WERI-Rb-1 (cell line): ENCODE data around the gene PTPRM.

Experiments used
- DNase-seq: peaks from one replicate; pipeline ENCODE4 v3.0.0-alpha.2; 2020
- H3K27ac ChIP-seq: fragments of 250-450 bp; sonication (Bioruptor Pico); 2 replicates; pipeline ENCODE4 v1.5.1; 2020; ENCODE audit warnings: mild to moderate bottlenecking, moderate library complexity
- H3K27me3 ChIP-seq: fragments of 250-450 bp; sonication (Bioruptor Pico); 2 replicates; pipeline ENCODE4 v1.5.1; 2021; ENCODE audit warnings: mild to moderate bottlenecking, low read depth, moderate library complexity; ENCODE audit not compliant: insufficient read depth, severe bottlenecking
- H3K36me3 ChIP-seq: fragments of 250-450 bp; sonication (Bioruptor Pico); 2 replicates; pipeline ENCODE4 v1.5.1; 2020; ENCODE audit warnings: mild to moderate bottlenecking, moderate library complexity
- H3K4me3 ChIP-seq: 2 replicates; pipeline ENCODE4 v1.5.1; 2011; ENCODE audit warnings: low read depth, mild to moderate bottlenecking, control low read depth, low read length
- H3K9me3 ChIP-seq: fragments of 250-450 bp; sonication (Bioruptor Pico); 2 replicates; pipeline ENCODE4 v1.5.1; 2021; ENCODE audit warnings: mild to moderate bottlenecking, moderate library complexity; ENCODE audit not compliant: severe bottlenecking
- TF ChIP-seq, protein P1 (sequence below): IDR thresholded peaks from 2 replicates; pipeline ENCODE4 v1.5.1; 2011; ENCODE audit warnings: low read depth, mild to moderate bottlenecking, control low read depth, inconsistent platforms, low read length

PTPRM gene

DNA sequence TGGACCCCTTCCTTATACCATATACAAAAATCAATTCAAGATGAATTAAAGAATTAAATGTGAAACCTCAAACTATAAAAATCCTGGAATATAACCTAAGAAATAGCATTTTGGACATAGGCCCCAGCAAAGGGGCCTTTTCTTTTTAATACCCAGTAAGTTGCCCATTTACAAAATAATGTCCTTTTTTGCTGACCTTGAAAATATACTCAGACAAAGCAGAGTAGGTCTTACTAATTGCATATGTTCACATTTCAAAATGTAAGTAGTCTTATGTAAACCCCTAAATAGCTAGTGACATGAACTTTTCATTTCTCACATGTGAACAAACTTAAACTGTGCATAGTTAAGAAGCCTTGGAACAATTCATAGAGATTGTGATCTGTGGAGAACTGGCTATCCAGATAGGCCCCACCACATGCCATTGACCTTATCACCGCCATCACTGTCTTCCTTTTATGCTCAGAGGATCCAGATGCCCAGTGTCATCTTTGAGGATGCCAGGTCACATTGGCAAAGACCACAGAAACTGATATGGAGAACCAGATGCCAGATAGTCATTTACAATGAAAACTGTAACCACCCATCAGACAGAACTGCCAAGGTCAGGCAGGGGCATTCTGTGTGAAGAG lies 759.8 kb downstream of the PTPRM start:
- no peaks in the 10 kb centered on the region for H3K9me3 ChIP-seq
- no peaks in the 10 kb centered on the region for H3K36me3 ChIP-seq
- DNase-seq = no peak
- TF ChIP-seq, protein P1, sequence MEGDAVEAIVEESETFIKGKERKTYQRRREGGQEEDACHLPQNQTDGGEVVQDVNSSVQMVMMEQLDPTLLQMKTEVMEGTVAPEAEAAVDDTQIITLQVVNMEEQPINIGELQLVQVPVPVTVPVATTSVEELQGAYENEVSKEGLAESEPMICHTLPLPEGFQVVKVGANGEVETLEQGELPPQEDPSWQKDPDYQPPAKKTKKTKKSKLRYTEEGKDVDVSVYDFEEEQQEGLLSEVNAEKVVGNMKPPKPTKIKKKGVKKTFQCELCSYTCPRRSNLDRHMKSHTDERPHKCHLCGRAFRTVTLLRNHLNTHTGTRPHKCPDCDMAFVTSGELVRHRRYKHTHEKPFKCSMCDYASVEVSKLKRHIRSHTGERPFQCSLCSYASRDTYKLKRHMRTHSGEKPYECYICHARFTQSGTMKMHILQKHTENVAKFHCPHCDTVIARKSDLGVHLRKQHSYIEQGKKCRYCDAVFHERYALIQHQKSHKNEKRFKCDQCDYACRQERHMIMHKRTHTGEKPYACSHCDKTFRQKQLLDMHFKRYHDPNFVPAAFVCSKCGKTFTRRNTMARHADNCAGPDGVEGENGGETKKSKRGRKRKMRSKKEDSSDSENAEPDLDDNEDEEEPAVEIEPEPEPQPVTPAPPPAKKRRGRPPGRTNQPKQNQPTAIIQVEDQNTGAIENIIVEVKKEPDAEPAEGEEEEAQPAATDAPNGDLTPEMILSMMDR = no peak
- H3K27ac ChIP-seq = no peak overlapping the region
- H3K27me3 ChIP-seq = no peaks in the 10 kb centered on the region
- H3K4me3 ChIP-seq = no peak overlapping the region

DNA sequence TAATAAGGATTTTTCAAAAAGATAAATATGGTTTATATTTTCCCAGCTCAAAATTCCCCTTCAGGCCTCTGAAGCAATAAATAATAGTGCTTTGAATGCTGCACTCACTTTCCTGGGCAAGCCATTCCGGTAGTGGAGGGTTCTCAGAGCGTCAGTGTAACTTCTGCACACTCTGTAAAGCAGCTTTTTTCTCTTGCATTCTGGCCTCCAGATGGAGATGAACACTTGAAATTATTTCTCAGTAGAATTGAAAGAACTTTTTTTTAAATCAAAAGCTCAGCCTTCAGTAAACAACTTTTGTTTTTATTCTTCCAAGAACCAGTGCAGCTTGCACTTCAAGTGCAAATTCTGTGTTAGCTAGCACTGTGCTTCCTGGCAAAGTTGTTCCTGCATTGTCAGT lies 761.0 kb downstream of the PTPRM start:
- TF ChIP-seq, protein P1 = no peak
- H3K9me3 ChIP-seq = no peaks in the 10 kb centered on the region
- no peaks in the 10 kb centered on the region for H3K36me3 ChIP-seq
- H3K4me3 ChIP-seq = no peak overlapping the region
- no peak overlapping the region for H3K27ac ChIP-seq
- DNase-seq = no peak
- H3K27me3 ChIP-seq = no peaks in the 10 kb centered on the region

DNA sequence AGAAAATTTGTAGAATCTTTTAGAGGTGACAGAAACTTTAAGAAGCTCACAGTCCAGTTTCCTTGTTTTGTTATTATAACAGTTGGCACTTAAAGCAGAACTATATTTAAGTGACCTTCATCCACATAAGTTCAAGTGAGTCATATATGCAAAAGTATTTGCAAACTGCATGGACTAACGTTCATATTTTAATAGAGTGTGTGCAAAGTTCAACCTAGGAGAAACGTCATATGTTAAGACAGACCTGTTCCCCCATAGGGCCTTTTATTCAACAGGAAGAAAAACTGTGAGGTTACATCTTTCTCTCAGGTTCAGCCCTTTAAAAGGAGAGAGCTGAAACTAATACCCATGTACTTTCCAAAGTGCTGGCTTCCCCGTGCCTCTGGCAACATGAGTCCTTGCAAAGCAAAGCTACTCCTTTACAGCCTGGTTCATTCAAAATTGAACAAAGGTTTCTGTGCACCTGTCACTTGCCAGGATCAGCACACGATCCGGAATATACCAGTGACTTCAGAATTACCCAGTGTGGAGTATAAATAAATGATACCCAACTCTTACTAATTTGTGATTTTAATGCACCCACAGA lies 762.2 kb downstream of the PTPRM start:
- Histone ChIP-seq H3K4me3 (no peak overlapping the region), H3K9me3 (no peaks in the 10 kb centered on the region), H3K27ac (no peak overlapping the region), H3K27me3 (no peaks in the 10 kb centered on the region), H3K36me3 (no peaks in the 10 kb centered on the region)
- TF ChIP-seq, protein P1 = no peak
- no peak for DNase-seq

DNA sequence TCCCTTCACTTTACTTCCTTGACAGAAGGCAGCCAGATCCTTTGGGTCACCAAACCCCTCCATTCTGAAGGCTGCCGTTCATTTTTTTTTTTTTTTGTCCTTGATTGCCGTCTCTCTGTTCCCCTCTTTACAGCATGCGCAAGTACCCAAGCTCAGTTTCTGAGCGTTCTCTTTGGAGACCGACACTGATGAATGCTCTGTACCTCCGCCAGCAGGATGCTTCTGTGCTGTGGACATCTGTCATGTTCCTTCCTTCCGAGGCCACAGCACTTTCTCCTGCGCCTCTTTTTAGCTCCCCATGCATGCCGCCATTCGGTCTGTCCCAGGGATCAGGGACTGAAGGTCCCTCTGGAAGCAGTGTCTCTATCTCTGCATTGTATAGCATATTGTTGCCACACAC lies 763.5 kb downstream of the PTPRM start:
- TF ChIP-seq, protein P1 = no peak
- Histone ChIP-seq H3K27ac (no peak overlapping the region), H3K9me3 (no peaks in the 10 kb centered on the region), H3K36me3 (no peaks in the 10 kb centered on the region), H3K4me3 (no peak overlapping the region), H3K27me3 (no peaks in the 10 kb centered on the region)
- no peak for DNase-seq

DNA sequence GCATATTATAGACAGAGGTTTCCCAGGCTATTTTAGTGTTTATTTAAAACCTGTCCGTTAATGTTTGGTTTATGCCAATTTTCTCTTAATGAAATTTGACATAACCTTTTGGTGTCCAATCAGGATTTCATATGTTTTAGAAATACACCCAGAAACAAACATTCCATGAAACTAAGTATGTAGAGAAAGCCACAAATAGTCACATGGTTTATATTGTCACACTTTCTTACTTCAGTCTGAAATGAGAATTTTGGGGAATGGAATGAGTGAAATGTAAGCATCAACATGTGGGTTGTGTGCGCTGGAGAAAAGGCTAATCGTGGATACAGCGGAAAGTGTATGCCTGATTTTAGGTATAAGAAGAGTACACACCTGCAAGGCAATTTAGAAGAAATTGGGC lies 765.2 kb downstream of the PTPRM start:
- H3K27me3 ChIP-seq = no peaks in the 10 kb centered on the region
- TF ChIP-seq, protein P1 = no peak

DNA sequence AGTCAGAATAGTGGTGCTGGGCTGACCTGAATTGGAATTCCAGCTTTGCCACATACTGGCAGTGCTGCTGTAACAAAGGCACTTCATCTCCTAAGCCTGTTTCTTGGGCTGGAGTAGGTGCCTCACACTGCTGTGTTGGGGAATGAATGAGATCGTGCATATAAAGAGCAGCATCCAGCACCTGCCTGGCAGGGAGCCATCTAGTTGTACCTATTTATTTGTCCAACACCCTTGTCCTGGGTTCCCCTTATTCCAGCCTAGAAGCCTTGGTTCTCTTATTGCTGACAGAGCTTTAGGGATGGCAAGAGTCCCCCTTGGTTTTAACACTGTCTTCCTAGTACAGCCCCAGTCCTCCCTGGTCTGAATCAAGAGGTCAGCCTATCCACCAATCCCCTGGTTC lies 766.8 kb downstream of the PTPRM start:
- Histone ChIP-seq H3K4me3 (no peak overlapping the region), H3K27ac (no peak overlapping the region), H3K36me3 (no peaks in the 10 kb centered on the region), H3K9me3 (no peaks in the 10 kb centered on the region), H3K27me3 (no peaks in the 10 kb centered on the region)
- DNase-seq = no peak
- TF ChIP-seq, protein P1 = no peak

More for the DNA sequence above, 765.2 kb downstream of the PTPRM start:
- Histone ChIP-seq H3K27ac (no peak overlapping the region), H3K4me3 (no peak overlapping the region), H3K36me3 (no peaks in the 10 kb centered on the region), H3K9me3 (no peaks in the 10 kb centered on the region)
- no peak for DNase-seq
